ENCODE measurements around the gene MARCHF3. TPM values are rescaled to one million over a fixed set of nuclear protein-coding genes. Genes with fewer than 3 reads are reported as not detected.

The MARCHF3 gene
- total RNA-seq, 2 experiments from 2014 or later, result 1.1 to 1.5 TPM

Other genes starting within 250 kb of the MARCHF3 start
- 10 to 100 TPM in 1 of 2 experiments, 1 to 10 TPM in 1; 9.7 to 10.9 TPM for gene C5orf63, start 42.9 kb upstream of the MARCHF3 start, total RNA-seq

Data from activated CD4-positive, alpha-beta T cell treated with anti-CD3 and anti-CD28 coated beads, Interleukin-2, amount 10 ng/mL, durations not matched to agents 7 days and 5 days (primary cell).